Gastroesophageal sphincter (tissue), 3 donors: ENCODE data around the gene CCT7.

Source experiments
- CTCF ChIP-seq, 4 experiments: fragments of 200-600 bp in 2 of 4; fragments of 450-650 bp in 2 of 4; sonication (generic) in 1 of 4; IDR thresholded peaks; one replicate each; pipeline ENCODE4 v1.5.1; 2017 to 2019; ENCODE audit warnings: antibody characterized with exemption in 4 of 4, mild to moderate bottlenecking in 2 of 4, moderate library complexity in 2 of 4
- EP300 ChIP-seq: sonication (generic); formaldehyde crosslinking; IDR thresholded peaks from one replicate; pipeline ENCODE4 v1.6.1; 2017; ENCODE audit warnings: antibody characterized with exemption, mild to moderate bottlenecking
- POLR2A ChIP-seq, 2 donors: fragments of 450-650 bp; IDR thresholded peaks; one replicate each; pipeline ENCODE4 v1.6.1; 2017; ENCODE audit warnings: antibody characterized with exemption in 2 of 2, mild to moderate bottlenecking in 2 of 2, moderate library complexity in 1 of 2
- POLR2AphosphoS5 ChIP-seq: sonication (generic); formaldehyde crosslinking; IDR thresholded peaks from one replicate; pipeline ENCODE4 v1.6.1; 2017; ENCODE audit warnings: antibody characterized with exemption

GRCh38 chr2:73293534-73294171 lies 59.5 kb downstream of the CCT7 start, which contains the start of gene EGR4:
- peak in 1 of 4 experiments; percentile 4 for TF ChIP-seq CTCF (IDR thresholded peaks at IDR 0.05)
- TF ChIP-seq POLR2AphosphoS5 = no peak
- no peak for TF ChIP-seq POLR2A (IDR thresholded peaks at IDR 0.05)
- no peak for TF ChIP-seq EP300
